GM12878 (cell line): ENCODE measurements around the gene CYP27A1. TPM values are rescaled to one million over a fixed set of nuclear protein-coding genes. Genes with fewer than 3 reads are reported as not detected.

ENCODE experiments used
- ATAC-seq: fragments of 200-7000 bp; cut with Tn5 transposase; 3 replicates; pipeline ENCODE4 v1.9.1; 2020; ENCODE audit warnings: mild to moderate bottlenecking, moderate library complexity
- BruUV-seq: library from RNA; stranded (reverse); fragments of 400-500 nt; replicated peaks from 2 replicates; lab custom pipeline; 2021; lab: Mats Ljungman, UMichigan
- CTCF ChIA-PET: fragments of 300-600 bp; sonication (Branson Sonifier 250); formaldehyde crosslinking; extraction: SDS; loops from one replicate; lab custom pipeline; 2021; ENCODE audit warnings: inconsistent platforms; lab: Yijun Ruan, JAX
- POLR2A ChIA-PET: fragments of 350-600 bp; formaldehyde crosslinking; extraction: SDS; loops from one replicate; lab custom pipeline; 2021; ENCODE audit warnings: inconsistent platforms; lab: Charles Lee
- RAD21 ChIA-PET: fragments of 300-600 bp; sonication (Branson Sonifier 250); formaldehyde crosslinking; loops from one replicate; lab custom pipeline; 2023; ENCODE audit warnings: antibody characterized with exemption; ENCODE audit not compliant: unreplicated experiment; lab: Charles Lee
- SMC1A ChIA-PET: fragments of 300-600 bp; sonication (Branson Sonifier 250); formaldehyde crosslinking; loops from one replicate; lab custom pipeline; 2023; ENCODE audit not compliant: unreplicated experiment, uncharacterized antibody; lab: Charles Lee
- DNase-seq: peaks from one replicate; pipeline ENCODE4 v3.0.0-alpha.2; 2011; ENCODE audit warnings: low read depth, low spot score
- FAIRE-seq: peaks from 3 replicates; lab custom pipeline; 2011; peaks lifted over from hg19 to GRCh38; lab: Jason Lieb, UNC
- H2AFZ ChIP-seq: 2 replicates; pipeline ENCODE4 v1.6.0; 2011; ENCODE audit warnings: low read depth, low read length, control low read depth; ENCODE audit not compliant: control insufficient read depth
- H3K27ac ChIP-seq: 2 replicates; pipeline ENCODE4 v1.5.1; 2011; ENCODE audit warnings: control low read depth; ENCODE audit not compliant: control insufficient read depth, insufficient read depth
- H3K27me3 ChIP-seq, 2 experiments: replicated peaks in 1 of 2; 2 replicates each; pipeline versions ENCODE4 v1.6.0 to v1.6.1; 2011; ENCODE audit warnings: low read length in 1 of 2; ENCODE audit not compliant: control insufficient read depth in 2 of 2, insufficient read depth in 2 of 2
- H3K36me3 ChIP-seq, 2 experiments: 2 replicates each; pipeline ENCODE4 v1.5.1; 2011; ENCODE audit warnings: low read length in 1 of 2; ENCODE audit not compliant: control insufficient read depth in 2 of 2, insufficient read depth in 2 of 2
- H3K4me1 ChIP-seq: 2 replicates; pipeline ENCODE4 v1.6.1; 2011; ENCODE audit warnings: mild to moderate bottlenecking, low read length, moderate library complexity, mixed read lengths; ENCODE audit not compliant: control insufficient read depth, insufficient read depth
- H3K4me2 ChIP-seq: 2 replicates; pipeline ENCODE4 v1.6.0; 2011; ENCODE audit warnings: control low read depth; ENCODE audit not compliant: control insufficient read depth, insufficient read depth
- H3K4me3 ChIP-seq: fragments of 200-600 bp; sonication (generic); 2 replicates; pipeline ENCODE4 v1.5.1; 2016
- H3K79me2 ChIP-seq: 2 replicates; pipeline ENCODE4 v1.6.0; 2011; ENCODE audit warnings: low read length; ENCODE audit not compliant: control insufficient read depth, insufficient read depth
- H3K9ac ChIP-seq: 2 replicates; pipeline ENCODE4 v1.8.0; 2011; ENCODE audit warnings: low read length, control low read depth, mixed read lengths; ENCODE audit not compliant: control insufficient read depth, insufficient read depth
- H3K9me3 ChIP-seq: replicated peaks from 3 replicates; pipeline ENCODE4 v1.5.1; 2011; ENCODE audit warnings: mild to moderate bottlenecking, low read length; ENCODE audit not compliant: control insufficient read depth, insufficient read depth
- H4K20me1 ChIP-seq: 2 replicates; pipeline ENCODE4 v1.6.0; 2011; ENCODE audit not compliant: control insufficient read depth, insufficient read depth
- ASH2L ChIP-seq: fragments of 300-600, 200-600 bp; sonication (generic); IDR thresholded peaks from 2 replicates; pipeline ENCODE4 v1.6.1; 2017; ENCODE audit warnings: low read depth, mild to moderate bottlenecking, borderline replicate concordance
- ATF3 ChIP-seq: IDR thresholded peaks from 2 replicates; pipeline ENCODE4 v1.6.1; 2011; ENCODE audit warnings: low read depth, mild to moderate bottlenecking, low read length, moderate library complexity, borderline replicate concordance; ENCODE audit errors: extremely low read depth
- BMI1 ChIP-seq: fragments of 450-650 bp; IDR thresholded peaks from 2 replicates; pipeline ENCODE4 v1.6.1; 2016; ENCODE audit warnings: mild to moderate bottlenecking, moderate library complexity, borderline replicate concordance
- BRCA1 ChIP-seq: IDR thresholded peaks from 2 replicates; pipeline ENCODE4 v1.6.1; 2011; ENCODE audit warnings: low read depth, low read length, improper control_type of control experiment
- EP300 ChIP-seq, 2 experiments: fragments of 150-350 bp in 1 of 2; IDR thresholded peaks; 2 replicates each; pipeline ENCODE4 v1.6.1; 2011 to 2012; ENCODE audit warnings: low read depth in 2 of 2, low read length in 2 of 2, borderline replicate concordance in 1 of 2, improper control_type of control experiment in 1 of 2, inconsistent platforms in 1 of 2; ENCODE audit not compliant: control insufficient read depth in 1 of 2
- IKZF1 ChIP-seq: fragments of 450-650 bp; conservative IDR thresholded peaks from 2 replicates; pipeline ENCODE4 v1.6.1; 2017; ENCODE audit warnings: antibody characterized with exemption, mild to moderate bottlenecking
- MLLT1 ChIP-seq: fragments of 450-650 bp; IDR thresholded peaks from 2 replicates; pipeline ENCODE4 v1.6.1; 2016; ENCODE audit warnings: mild to moderate bottlenecking
- MTA3 ChIP-seq: IDR thresholded peaks from 2 replicates; pipeline ENCODE4 v1.6.1; 2012; ENCODE audit warnings: low read length, inconsistent platforms, borderline replicate concordance
- POLR2A ChIP-seq: IDR thresholded peaks from 2 replicates; pipeline ENCODE4 v1.6.1; 2011; ENCODE audit warnings: low read depth, mild to moderate bottlenecking, low read length
- SIX5 ChIP-seq: IDR thresholded peaks from 2 replicates; pipeline ENCODE4 v1.6.1; 2011; ENCODE audit warnings: mild to moderate bottlenecking, low read depth, low read length, moderate library complexity; ENCODE audit not compliant: severe bottlenecking
- SMAD1 ChIP-seq: fragments of 450-650 bp; IDR thresholded peaks from 2 replicates; pipeline ENCODE4 v1.6.1; 2018; ENCODE audit warnings: mild to moderate bottlenecking, low read depth; ENCODE audit not compliant: partially characterized antibody
- SMARCA5 ChIP-seq: fragments of 450-650 bp; IDR thresholded peaks from 2 replicates; pipeline ENCODE4 v1.6.1; 2017; ENCODE audit warnings: mild to moderate bottlenecking
- STAT1 ChIP-seq: fragments of 450-650 bp; conservative IDR thresholded peaks from 2 replicates; pipeline ENCODE4 v1.6.1; 2014; ENCODE audit warnings: antibody characterized with exemption, mild to moderate bottlenecking
- TCF12 ChIP-seq: IDR thresholded peaks from 2 replicates; pipeline ENCODE4 v1.6.1; 2011; ENCODE audit warnings: low read depth, mild to moderate bottlenecking, low read length
- ZNF384 ChIP-seq: IDR thresholded peaks from 2 replicates; pipeline ENCODE4 v1.6.1; 2012; ENCODE audit warnings: low read depth, mild to moderate bottlenecking, low read length, improper control_type of control experiment, borderline replicate concordance
- WGBS: methylation state at CpG from one replicate; pipeline ENCODE4 v1.1.6; 2016; ENCODE audit warnings: low lambda C conversion rate; ENCODE audit not compliant: insufficient replicate concordance, insufficient coverage; ENCODE audit errors: missing lambda C conversion rate; 5-methylcytosine and 5-hydroxymethylcytosine counted together
- in situ Hi-C: fragments of 300-500 bp; cut with MboI; formaldehyde crosslinking; loops from 9 replicates; pipeline ENCODE4 v1.14.3; 2018; ENCODE audit warnings: mixed read lengths
- intact Hi-C: fragments of 100-400 bp; cut with micrococcal nuclease; formaldehyde crosslinking; loops from one replicate; pipeline ENCODE4 v1.14.2; 2022; ENCODE audit not compliant: unreplicated experiment
- polyA plus RNA-seq, 11 experiments: library from polyadenylated mRNA; depleted of rRNA in 4 of 11; unstranded in 6 of 11; stranded (reverse) in 5 of 11; fragments of >200 nt; fragmentation: Nextera tagmentation in 4 of 11; fragmentation: Illumina TruSeq in 1 of 11; extraction: Ambion mirVana in 4 of 11; extraction: Trizol in 1 of 11; gene quantifications; 1 replicate in 1 of 11; 2 replicates in 10 of 11; pipeline versions ENCODE4 v1.2.1 to v1.2.3, GENCODE V29; 2011 to 2016; ENCODE audit warnings: inconsistent platforms in 2 of 11, missing spikeins in 2 of 11, low read depth in 1 of 11
- total RNA-seq, 4 experiments: library from RNA; depleted of rRNA in 3 of 4; stranded (reverse); fragments of >200 nt in 3 of 4; fragmentation: Illumina TruSeq in 1 of 4; extraction: Trizol in 1 of 4; gene quantifications; 2 replicates each; pipeline versions ENCODE4 v1.2.1 to v1.2.3, GENCODE V29; 2013 to 2021

CYP27A1 gene
- total and polyA plus RNA-seq, 10 of the 15 experiments (the other 5 are each of a cell fraction or from before 2014, with no cell fraction given), result 0.11 to 0.72 (median 0.18) TPM; not detected in 2

- 19% methylated on average over 2 of the region's 2 CpGs for WGBS
- BruUV-seq, result no TSS peak
- no peak overlapping the region for H2AFZ ChIP-seq
- no peaks in the 10 kb centered on the region for H4K20me1 ChIP-seq
- ChIA-PET POLR2A (no interaction called here), SMC1A (interaction anchor here (1.1 to 4.9 kb wide), 3 partner anchors 25 to 120 kb away, joined by 3 to 26 read pairs (median 22); no protein-coding TSS in a partner anchor), CTCF (interaction anchor here (0.6 to 7.2 kb wide), 11 partner anchors 26 to 305 kb away, joined by 3 to 95 read pairs (median 4); no protein-coding TSS in a partner anchor), RAD21 (interaction anchor here (1.0 to 3.2 kb wide), 7 partner anchors 26 to 269 kb away, joined by 3 to 19 read pairs (median 6); partner anchors contain the start of genes BCS1L, TTLL4 and ZNF142)
- H3K4me1 ChIP-seq, result no peaks in the 10 kb centered on the region
- no peak overlapping the region for H3K4me3 ChIP-seq
- H3K9ac ChIP-seq, result no peak overlapping the region
- no peaks in the 10 kb centered on the region for H3K36me3 ChIP-seq
- no peaks in the 10 kb centered on the region for H3K79me2 ChIP-seq
- no peaks in the 10 kb centered on the region; the same call in 2 of the 3 replicates for H3K9me3 ChIP-seq
- no peak overlapping the region for H3K4me2 ChIP-seq
- TF ChIP-seq POLR2A (no peak), BRCA1 (no peak), ASH2L (no peak), TCF12 (no peak)
- DNase-seq (no peak), ATAC-seq (no peak), FAIRE-seq (no peak)
- no peak overlapping the region for H3K27ac ChIP-seq
- intact Hi-C loops (loop anchor here (5.0 kb wide), 2 partner anchors 132 to 267 kb away; no protein-coding TSS in a partner anchor), in situ Hi-C loops (no loop called here)
- peaks cover 6 to 16% of the 10 kb centered on the region in 2 experiments for H3K27me3 ChIP-seq
Observed at GRCh38 chr2:218850796-218851195, 68.8 kb downstream of the CYP27A1 start.

GRCh38 chr2:218851286-218851685 is 69.3 kb downstream of the CYP27A1 start:
- no peaks in the 10 kb centered on the region for H3K36me3 ChIP-seq
- SMC1A ChIA-PET, result interaction anchor here (1.1 to 4.9 kb wide), 4 partner anchors 25 to 304 kb away, joined by 3 to 26 read pairs (median 14); no protein-coding TSS in a partner anchor
- 6% methylated on average over 3 of the region's 3 CpGs for WGBS
- no peak for ATAC-seq
- no peaks in the 10 kb centered on the region; the same call in 2 of the 3 replicates for H3K9me3 ChIP-seq
- H3K4me1 ChIP-seq, result no peaks in the 10 kb centered on the region
- no peaks in the 10 kb centered on the region for H4K20me1 ChIP-seq
- H3K27ac ChIP-seq, result no peak overlapping the region
- H3K9ac ChIP-seq, result no peak overlapping the region
- intact Hi-C loops, result loop anchor here (5.0 kb wide), 2 partner anchors 131 to 266 kb away; no protein-coding TSS in a partner anchor
- no peaks in the 10 kb centered on the region for H3K79me2 ChIP-seq
- RAD21 ChIA-PET, result interaction anchor here (1.0 to 3.2 kb wide), 6 partner anchors 25 to 268 kb away, joined by 3 to 19 read pairs (median 10); partner anchors contain the start of genes BCS1L and ZNF142
- H2AFZ ChIP-seq, result no peak overlapping the region
- in situ Hi-C loops, result no loop called here
- FAIRE-seq, result no peak
- POLR2A ChIA-PET, result no interaction called here
- DNase-seq, result no peak
- CTCF ChIA-PET, result interaction anchor here (0.8 to 7.2 kb wide), 12 partner anchors 26 to 305 kb away, joined by 3 to 95 read pairs (median 6); no protein-coding TSS in a partner anchor
- H3K4me3 ChIP-seq, result no peak overlapping the region
- H3K4me2 ChIP-seq, result no peak overlapping the region
- peaks cover 7 to 16% of the 10 kb centered on the region in 2 experiments for H3K27me3 ChIP-seq
- no TSS peak for BruUV-seq
- no peak for TF ChIP-seq SMARCA5
- no peak for TF ChIP-seq BMI1
- no peak for TF ChIP-seq ZNF384
- TF ChIP-seq MTA3, result no peak
- TF ChIP-seq ATF3, result no peak
- no peak for TF ChIP-seq STAT1
- no peak for TF ChIP-seq EP300 (IDR thresholded peaks at IDR 0.05; ENCODE audit: borderline replicate concordance in 1 of 2, control insufficient read depth in 1 of 2, low read depth in 2 of 2, low read length in 2 of 2)
- TF ChIP-seq SIX5, result no peak
- TF ChIP-seq SMAD1, result no peak
- no peak for TF ChIP-seq IKZF1
- no peak for TF ChIP-seq MLLT1
